HG03378 (cell line): ENCODE results near the gene SLC43A1.
"Not testable (repeated sequence)": the region's sequence is repeated elsewhere in the genome, so short reads cannot be mapped to it uniquely, and the experiment has no call there.

Source experiments
- ATAC-seq: cut with Tn5 transposase; IDR thresholded peaks from one replicate; pipeline ENCODE4 v1.9.1; 2021; ENCODE audit warnings: mild to moderate bottlenecking, moderate library complexity; ENCODE audit not compliant: unreplicated experiment

The SLC43A1 gene

GRCh38 chr11:57462597-57462996, 52.9 kb downstream of the SLC43A1 start:
- ATAC-seq, result no peak

DNA sequence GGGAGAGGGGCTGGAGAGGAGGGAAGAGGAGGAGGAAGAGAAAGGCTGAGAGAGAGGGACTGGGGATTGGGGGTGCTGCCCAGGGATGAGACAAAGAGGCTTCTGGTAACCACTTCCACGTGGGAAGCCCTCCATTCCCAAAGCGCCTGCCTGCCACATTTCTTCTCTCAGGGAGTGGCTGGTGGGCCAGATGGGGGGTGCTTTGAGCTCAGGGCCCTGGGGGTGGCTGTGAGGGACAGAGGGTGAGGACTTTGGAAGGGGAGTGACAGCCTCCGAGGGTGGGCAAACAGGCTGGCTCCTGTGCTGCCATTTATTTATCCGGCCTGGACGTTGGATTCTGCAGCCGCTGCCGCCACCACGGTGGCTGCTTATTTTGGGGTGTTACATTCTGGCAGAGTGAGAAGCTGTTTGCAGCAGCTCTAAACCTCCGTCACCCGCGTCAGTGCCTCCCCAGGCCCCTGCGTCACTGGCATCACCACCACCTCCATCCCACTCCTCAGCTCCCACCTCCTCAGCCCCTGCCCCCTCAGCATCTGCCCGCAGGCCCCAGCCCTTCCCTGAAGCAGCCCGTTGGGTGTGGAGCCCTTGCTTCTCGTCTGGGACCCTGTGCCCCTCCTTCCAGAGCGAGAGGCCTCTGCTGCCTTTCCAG, 53.5 kb downstream of the SLC43A1 start:
- no peak for ATAC-seq

GRCh38 chr11:57460758-57461749, 54.4 kb downstream of the SLC43A1 start:
- no peak for ATAC-seq

GRCh38 chr11:57460022-57460757, 55.3 kb downstream of the SLC43A1 start, which contains the start of gene RTN4RL2:
TSS of gene RTN4RL2 (plus strand) at chr11:57460528. CDS start at chr11:57460866, 338 bp downstream.
- no peak for ATAC-seq

DNA sequence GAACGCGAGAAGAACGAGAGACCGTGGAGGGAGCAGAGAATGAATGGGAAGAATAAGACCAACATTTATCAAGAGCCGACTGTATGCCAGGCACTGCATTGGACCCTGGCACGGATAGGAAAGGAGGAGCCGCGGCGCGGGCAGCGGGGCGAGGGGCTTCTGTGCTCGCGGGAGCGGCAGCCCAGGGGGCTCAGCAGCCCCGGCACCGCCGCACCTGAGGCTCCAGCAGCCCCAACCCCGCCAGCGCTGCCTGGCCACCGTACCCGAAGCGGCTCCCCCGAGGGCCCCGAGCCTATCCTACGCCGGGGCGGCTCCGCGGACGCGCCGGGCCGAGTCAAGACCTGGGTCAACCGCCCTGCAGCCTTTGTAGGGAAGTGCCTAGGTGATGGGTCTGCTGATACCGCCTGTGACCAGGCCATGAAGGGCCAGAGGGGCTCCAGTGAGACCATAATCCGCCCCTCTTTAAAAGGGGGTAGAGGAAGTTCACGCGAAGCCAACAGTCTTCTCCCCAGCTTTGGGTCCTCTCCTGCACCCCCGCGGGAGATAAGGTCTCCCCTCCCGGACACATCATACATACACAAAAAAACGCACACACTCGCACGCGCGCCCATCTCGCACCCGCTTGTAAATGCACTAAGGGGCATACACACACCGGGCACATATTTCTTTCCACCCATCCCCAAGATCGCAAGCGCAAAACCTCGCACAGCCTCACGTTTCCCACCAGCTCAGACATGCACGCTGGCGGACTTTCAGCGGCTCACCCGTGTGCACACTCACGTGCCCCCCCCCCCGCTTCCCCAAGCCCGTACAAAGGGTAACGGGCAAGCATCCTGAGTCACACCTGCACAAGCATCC, 56.1 kb downstream of the SLC43A1 start:
- no peak for ATAC-seq

DNA sequence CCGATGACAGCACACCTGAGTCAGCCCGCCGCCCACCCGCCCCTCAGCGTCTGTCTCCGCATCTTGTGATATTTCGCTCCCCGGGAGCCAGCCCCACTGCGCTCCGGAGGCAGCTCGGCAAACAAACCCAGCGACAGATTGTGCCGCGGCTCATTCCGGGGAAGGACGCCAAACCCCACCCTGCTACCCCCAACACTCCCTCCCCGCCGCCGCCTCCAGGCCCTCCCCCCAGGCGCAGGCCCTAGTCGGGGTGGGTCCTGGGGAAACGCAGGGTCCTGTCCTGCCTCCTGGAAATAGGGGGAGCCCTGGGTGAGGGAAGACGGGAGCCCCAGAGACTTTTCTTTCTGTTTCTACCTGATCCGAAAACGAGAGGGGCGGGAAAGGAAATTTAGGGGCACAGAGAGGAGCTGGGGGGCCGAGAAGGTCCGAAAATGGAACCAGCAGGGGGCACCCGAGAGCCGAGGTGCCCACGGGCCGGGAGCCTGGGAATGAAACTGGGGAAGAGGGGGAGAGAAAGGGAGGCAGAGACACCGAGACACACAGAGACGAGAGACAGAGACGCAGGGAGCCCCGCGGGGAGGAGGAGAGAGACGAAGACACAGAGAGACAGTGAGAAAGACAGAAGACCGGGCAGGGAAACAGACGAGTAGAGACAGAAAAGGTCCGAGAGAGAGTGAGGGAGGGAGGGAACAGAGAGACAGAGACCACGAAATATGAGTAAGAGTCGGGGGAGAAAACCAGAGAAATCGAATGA, 56.9 kb downstream of the SLC43A1 start:
- ATAC-seq, result no peak

DNA sequence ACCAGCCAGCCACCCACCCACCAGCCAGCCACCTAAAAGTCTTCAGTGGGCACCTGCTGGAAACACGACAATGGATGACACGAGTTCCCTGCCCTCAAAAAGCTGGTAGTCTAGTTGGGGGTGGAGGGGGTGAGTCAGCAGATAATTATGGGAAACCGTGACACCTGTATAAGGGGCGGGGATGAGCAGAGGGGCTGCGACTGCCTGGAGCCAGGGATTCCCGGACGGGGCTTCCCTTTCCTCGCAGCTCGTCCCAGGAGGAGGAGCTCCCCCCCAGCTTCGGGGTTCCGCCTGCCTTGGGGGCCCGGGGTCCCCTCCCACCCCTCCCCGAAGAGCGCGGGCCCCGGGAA, 57.5 kb downstream of the SLC43A1 start:
- ATAC-seq, result no peak

- peak; percentile 34 for ATAC-seq
These were observed 57.9 kb downstream of the SLC43A1 start for GRCh38 chr11:57457643-57458023.

GRCh38 chr11:57456960-57457642, 58.4 kb downstream of the SLC43A1 start:
- peak; percentile 72 for ATAC-seq

DNA sequence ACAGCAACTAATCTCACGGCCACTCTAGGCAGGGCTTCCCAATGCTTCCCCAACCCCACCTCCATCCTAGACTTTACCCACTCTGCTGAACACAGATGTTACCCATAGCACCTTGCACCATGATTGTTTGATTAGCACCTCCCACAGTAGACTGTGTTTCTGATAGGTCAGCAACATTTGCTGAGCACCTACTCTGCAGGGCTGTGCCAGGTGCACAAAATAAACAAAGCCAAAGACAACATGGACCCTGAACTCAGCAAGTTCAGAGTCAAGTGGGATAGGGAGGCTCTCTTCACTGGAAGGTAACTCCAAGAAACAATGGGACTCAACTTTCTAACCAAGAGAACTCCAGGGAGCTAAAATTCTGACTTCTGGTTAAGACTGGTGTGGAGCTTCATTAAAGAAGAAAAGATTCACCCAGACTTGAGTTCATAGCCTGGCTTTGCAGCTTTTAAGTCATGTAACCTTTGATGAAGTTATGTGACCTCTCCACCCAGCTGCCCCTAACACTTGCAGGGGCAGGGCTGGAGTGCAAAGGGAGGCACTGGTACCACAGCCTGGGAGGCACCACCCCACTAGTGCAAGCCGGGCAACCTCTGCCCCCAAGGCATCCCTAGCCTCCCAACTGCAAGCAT, 61.8 kb downstream of the SLC43A1 start:
- no peak for ATAC-seq

GRCh38 chr11:57446055-57446454, 69.4 kb downstream of the SLC43A1 start:
- no peak for ATAC-seq

- ATAC-seq, result not testable (repeated sequence)
These were observed 70.4 kb downstream of the SLC43A1 start for GRCh38 chr11:57445122-57445394.

DNA sequence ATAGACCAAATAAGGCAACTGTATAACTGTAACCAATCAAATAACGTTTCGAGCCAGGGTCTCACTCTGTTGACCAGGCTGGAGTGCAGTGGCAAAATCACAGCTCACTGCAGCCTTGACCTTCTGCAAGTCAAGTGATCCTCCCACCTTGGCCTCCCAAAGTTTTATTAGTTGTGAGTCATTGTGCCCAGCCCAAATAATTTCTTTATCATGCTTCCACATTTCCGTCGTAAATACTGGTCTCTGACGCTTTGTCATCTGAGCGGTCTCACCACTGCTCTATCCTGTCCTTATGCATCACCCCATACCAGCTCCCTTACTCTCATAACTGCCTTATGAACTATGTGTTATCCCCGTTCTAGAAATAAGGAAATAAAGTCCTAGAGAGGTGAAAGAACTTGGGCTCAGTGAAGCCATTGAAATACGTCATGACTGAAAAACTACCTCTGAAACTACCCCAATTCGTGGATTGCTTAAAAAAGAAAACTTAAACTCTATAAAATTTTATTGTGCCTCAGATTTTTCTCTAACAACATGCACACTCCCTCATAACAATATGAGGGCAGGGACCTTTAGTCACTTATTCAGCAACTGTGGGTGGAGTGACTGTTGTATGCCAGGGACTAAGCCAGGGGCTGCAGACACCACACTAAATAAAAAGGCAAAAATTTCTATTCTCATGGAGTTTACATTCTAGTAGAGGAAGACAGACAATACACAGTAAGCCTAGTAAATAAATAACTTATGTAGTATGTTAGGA, 71.0 kb downstream of the SLC43A1 start:
- ATAC-seq, result no peak

DNA sequence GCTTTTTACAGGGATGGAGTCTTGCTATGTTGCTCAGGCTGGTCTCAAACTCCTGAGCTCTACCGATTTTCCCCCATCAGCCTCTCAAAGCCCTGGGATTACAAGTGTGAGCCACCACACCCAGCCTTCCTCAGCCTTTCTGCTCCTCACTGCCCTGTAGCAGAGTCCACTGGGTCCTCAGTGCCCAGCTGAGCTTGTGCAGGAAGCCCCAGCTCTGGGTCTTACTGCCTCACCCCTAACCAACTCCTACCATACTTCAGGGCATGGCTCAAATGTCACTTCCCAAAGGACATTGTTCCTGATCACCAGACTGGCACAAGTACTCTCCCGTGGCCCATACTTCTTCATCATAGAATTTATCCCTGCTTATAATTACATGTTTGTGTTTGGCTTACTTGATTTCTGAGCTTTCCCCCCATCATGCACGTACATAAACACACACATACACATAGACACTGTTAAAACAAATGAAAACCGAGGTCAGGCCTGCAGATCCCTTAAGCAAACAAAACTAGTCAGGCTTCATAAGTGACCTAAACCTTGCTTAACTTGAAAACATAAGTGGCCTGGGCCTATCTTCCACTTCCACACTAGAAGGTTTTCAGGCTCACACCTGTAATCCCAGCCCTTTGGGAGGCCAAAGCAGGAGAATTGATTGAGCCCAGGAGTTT, 74.6 kb downstream of the SLC43A1 start:
- no peak for ATAC-seq

GRCh38 chr11:57439786-57440185, 75.7 kb downstream of the SLC43A1 start:
- ATAC-seq, result no peak

DNA sequence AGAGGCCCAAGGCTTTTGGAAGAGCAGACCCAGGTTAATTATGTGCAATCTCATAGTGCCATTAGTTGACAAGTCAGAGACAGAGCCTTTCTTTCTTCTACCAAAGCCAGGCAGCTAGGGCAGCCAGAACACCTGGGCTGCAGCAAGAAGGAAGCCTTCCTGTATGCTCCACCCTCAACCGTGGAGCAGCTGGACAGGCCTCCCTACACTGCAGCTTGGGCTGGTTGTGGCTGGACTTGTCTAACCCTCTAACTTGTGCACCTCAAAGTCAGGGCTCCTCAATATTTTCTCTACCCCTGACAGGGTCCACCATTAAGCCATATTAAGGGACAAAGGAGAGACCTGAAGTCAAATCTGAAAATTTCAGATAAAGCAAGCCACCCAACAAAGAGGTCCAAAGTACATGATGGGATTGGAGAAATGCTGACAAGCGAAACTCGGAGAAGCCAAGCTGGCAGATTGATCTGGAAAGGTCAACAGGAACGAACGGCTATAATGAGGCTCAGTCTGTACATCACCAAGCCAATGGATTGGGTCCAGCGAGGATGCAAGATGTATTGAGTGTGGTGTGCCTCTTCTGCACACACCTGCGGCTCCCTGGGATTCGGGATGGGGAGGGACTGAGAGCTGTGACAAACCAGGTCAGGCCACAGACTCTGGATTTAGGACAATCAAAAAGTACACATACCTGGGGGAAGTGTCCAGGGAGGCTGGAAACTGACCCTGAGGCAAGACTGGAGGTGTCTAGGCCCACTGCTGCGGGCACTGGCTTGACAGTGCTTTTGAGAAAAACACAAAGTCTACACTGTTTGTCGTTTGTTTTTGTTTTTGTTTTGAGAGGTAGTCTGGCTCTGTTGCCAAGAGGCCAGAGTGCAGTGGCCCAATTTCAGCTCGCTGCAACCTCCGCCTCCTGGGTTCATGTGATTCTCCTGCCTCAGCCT, 76.9 kb downstream of the SLC43A1 start:
- ATAC-seq, result no peak

- ATAC-seq, result no peak
These were observed 79.5 kb downstream of the SLC43A1 start for GRCh38 chr11:57436031-57436430.
